Tibial nerve (tissue), 4 donors: ENCODE results near the gene LCN9. TPM values are rescaled to one million over a fixed set of nuclear protein-coding genes. Genes with fewer than 3 reads are reported as not detected.

Source experiments
- DNase-seq, 2 donors: peaks; one replicate each; pipeline ENCODE4 v3.0.0-alpha.2; 2019; ENCODE audit warnings: low spot score in 2 of 2
- H3K27ac ChIP-seq, 4 donors: fragments of 200-600 bp; sonication (generic) in 3 of 4; one replicate each; pipeline ENCODE4 v1.5.1; 2017 to 2019; ENCODE audit warnings: mild to moderate bottlenecking in 1 of 4
- H3K27me3 ChIP-seq, 2 donors: fragments of 200-600 bp; sonication (generic) in 1 of 2; one replicate each; pipeline versions ENCODE4 v1.5.1 to v1.6.0; 2017 to 2019
- H3K36me3 ChIP-seq, 3 donors: fragments of 200-600 bp; sonication (generic); one replicate each; pipeline ENCODE4 v1.5.1; 2018 to 2019
- H3K4me1 ChIP-seq, 4 donors: fragments of 200-600 bp; sonication (generic) in 3 of 4; one replicate each; pipeline ENCODE4 v1.5.1; 2017 to 2019
- H3K4me3 ChIP-seq, 4 donors: fragments of 200-600 bp; sonication (generic) in 3 of 4; one replicate each; pipeline ENCODE4 v1.5.1; 2017 to 2019; ENCODE audit warnings: mild to moderate bottlenecking in 1 of 4, moderate library complexity in 1 of 4
- H3K9me3 ChIP-seq, 4 donors: fragments of 200-600 bp; sonication (generic) in 3 of 4; one replicate each; pipeline ENCODE4 v1.5.1; 2017 to 2019
- EP300 ChIP-seq, 2 donors: sonication (generic); formaldehyde crosslinking; IDR thresholded peaks; one replicate each; pipeline ENCODE4 v1.6.1; 2017; ENCODE audit warnings: antibody characterized with exemption in 2 of 2, mild to moderate bottlenecking in 1 of 2
- POLR2A ChIP-seq, 2 donors: fragments of 450-650 bp; IDR thresholded peaks; one replicate each; pipeline ENCODE4 v1.6.1; 2017; ENCODE audit warnings: antibody characterized with exemption in 2 of 2, mild to moderate bottlenecking in 2 of 2, moderate library complexity in 2 of 2
- WGBS, 2 donors: methylation state at CpG; one replicate each; pipeline ENCODE4 v1.1.5; 2018; 5-methylcytosine and 5-hydroxymethylcytosine counted together
- total RNA-seq, 4 donors: library from RNA; depleted of rRNA; stranded (reverse); fragments of >200 nt; gene quantifications; one replicate each; pipeline ENCODE4 v1.1.0, GENCODE V29; 2016
- TF ChIP-seq, protein P1 (sequence below), 5 experiments: fragments of 200-600 bp in 3 of 5; fragments of 450-650 bp in 2 of 5; sonication (generic) in 3 of 5; IDR thresholded peaks; one replicate each; pipeline ENCODE4 v1.5.1; 2016 to 2019; ENCODE audit warnings: antibody characterized with exemption in 5 of 5, mild to moderate bottlenecking in 3 of 5, moderate library complexity in 2 of 5

The LCN9 gene
- total RNA-seq, 4 donors from 2014 or later: not detected

DNA sequence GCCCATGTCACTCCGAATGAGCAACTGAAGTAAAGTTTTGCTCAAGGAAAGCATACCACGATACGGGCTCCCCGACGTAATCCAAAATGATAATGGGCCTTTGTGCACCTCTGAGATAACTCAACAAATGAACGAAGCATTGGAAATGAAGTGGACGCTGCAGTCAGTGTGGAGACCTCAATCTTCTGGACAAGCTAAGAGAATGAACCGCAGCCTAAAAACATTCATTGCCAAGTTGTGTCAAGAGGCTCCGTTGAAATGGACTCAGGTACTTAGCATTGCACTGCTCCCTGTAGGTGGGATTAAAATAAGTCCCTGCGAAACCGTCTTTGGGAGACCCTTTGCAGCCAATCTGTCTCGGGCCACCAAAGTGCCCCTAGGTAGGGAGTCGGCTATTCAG lies 3.9 kb upstream of the LCN9 start:
- H3K27ac ChIP-seq: no peak overlapping the region
- no peak for DNase-seq
- no peak overlapping the region for H3K4me3 ChIP-seq
- no peaks in the 10 kb centered on the region for H3K4me1 ChIP-seq
- TF ChIP-seq, protein P1, sequence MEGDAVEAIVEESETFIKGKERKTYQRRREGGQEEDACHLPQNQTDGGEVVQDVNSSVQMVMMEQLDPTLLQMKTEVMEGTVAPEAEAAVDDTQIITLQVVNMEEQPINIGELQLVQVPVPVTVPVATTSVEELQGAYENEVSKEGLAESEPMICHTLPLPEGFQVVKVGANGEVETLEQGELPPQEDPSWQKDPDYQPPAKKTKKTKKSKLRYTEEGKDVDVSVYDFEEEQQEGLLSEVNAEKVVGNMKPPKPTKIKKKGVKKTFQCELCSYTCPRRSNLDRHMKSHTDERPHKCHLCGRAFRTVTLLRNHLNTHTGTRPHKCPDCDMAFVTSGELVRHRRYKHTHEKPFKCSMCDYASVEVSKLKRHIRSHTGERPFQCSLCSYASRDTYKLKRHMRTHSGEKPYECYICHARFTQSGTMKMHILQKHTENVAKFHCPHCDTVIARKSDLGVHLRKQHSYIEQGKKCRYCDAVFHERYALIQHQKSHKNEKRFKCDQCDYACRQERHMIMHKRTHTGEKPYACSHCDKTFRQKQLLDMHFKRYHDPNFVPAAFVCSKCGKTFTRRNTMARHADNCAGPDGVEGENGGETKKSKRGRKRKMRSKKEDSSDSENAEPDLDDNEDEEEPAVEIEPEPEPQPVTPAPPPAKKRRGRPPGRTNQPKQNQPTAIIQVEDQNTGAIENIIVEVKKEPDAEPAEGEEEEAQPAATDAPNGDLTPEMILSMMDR (IDR thresholded peaks at IDR 0.05): no peak
- TF ChIP-seq POLR2A (IDR thresholded peaks at IDR 0.05) (no peak), EP300 (IDR thresholded peaks at IDR 0.05) (no peak)
- H3K36me3 ChIP-seq: no peaks in the 10 kb centered on the region
- H3K27me3 ChIP-seq: peaks cover 0 to 8% of the 10 kb centered on the region in 2 donors
- H3K9me3 ChIP-seq: no peaks in the 10 kb centered on the region
- 85 to 91% methylated on average over 13 of the region's 13 CpGs for WGBS, 2 donors

DNA sequence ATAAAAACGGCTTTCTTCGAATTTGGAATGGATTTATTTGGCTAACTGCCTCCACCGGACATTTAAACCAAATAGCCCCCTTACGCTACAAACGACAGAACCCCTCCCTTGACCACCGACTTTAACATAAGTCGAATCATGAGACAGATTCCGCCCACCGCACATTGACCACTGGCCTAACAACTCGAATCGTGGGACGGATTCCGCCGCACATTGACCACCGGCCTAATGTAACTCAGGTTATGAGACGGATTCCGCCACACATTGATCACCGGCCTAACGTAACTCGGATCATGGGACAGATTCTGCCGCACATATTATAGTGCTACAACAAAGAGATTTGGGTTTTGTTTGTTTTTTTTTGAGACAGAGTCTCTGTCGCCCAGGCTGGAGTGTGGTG lies 2.7 kb upstream of the LCN9 start:
- Histone ChIP-seq H3K9me3 (no peaks in the 10 kb centered on the region), H3K27ac (no peak overlapping the region), H3K4me1 (no peaks in the 10 kb centered on the region), H3K36me3 (no peaks in the 10 kb centered on the region), H3K4me3 (no peak overlapping the region), H3K27me3 (peaks cover 0 to 3% of the 10 kb centered on the region in 2 donors)
- no peak for DNase-seq
- TF ChIP-seq, protein P1 (IDR thresholded peaks at IDR 0.05): no peak
- TF ChIP-seq EP300 (IDR thresholded peaks at IDR 0.05) (no peak), POLR2A (IDR thresholded peaks at IDR 0.05) (no peak)
- 90 to 95% methylated on average over 22 of the region's 22 CpGs for WGBS, 2 donors

DNA sequence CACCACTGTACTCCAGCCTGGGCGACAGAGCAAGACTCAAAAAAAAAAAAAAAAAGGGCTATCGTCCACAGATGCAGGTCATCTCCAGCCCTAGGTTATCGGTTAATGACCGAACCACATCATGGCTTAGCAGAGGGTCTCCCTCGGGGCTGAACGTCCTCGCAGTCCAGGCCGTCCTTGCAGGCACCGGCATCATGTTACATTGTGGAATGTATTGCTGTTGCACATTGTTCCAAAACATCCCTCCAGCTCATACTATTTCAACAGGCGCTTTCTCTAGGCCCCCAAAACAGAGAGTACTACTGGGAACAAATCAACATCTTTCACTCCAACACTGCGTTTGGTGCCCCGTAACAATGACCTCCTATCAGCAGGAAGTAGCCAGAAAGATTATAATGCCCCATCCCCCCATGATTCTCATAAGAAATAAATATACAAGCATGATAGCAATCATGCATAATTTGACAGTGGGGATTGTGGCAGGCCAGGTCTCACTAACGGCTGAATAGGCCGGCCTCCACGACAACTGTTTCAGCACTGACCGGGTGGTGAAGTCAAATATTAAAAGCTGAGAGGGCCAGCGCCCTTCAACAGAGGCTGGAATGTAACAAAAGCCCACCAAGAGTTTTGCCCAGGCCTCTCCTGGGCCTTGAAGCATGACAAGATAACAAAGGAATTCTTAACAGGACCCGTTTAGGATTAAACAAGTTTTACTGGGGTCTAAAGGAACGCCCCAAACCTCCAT lies 1.1 kb upstream of the LCN9 start:
- Histone ChIP-seq H3K4me1 (no peaks in the 10 kb centered on the region), H3K36me3 (no peaks in the 10 kb centered on the region), H3K27me3 (no peaks in the 10 kb centered on the region), H3K9me3 (no peaks in the 10 kb centered on the region), H3K4me3 (no peak overlapping the region), H3K27ac (no peak overlapping the region)
- TF ChIP-seq, protein P1 (IDR thresholded peaks at IDR 0.05): no peak
- TF ChIP-seq POLR2A (IDR thresholded peaks at IDR 0.05): no peak
- TF ChIP-seq EP300 (IDR thresholded peaks at IDR 0.05): no peak
- 36 to 49% methylated on average over 19 of the region's 19 CpGs for WGBS, 2 donors
- DNase-seq: no peak

DNA sequence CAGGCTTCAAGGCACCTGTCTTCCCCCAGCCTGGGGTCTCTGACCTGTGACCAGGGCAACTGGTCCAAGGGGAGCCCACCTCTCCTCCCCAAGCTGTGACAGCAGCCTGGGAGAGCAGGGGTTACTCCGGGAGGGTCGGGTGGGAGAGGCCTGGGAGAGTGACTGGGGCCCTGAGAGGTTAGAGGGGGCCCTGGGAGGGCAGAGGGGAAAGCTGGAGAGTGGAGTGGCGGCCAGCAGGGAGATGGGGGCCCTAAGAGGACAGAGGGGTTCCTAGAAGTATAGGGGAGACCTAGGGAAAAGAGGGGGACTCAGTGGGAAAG lies 302 bp downstream of the LCN9 start:
- no peak for TF ChIP-seq POLR2A (IDR thresholded peaks at IDR 0.05)
- TF ChIP-seq, protein P1 (IDR thresholded peaks at IDR 0.05): no peak
- TF ChIP-seq EP300 (IDR thresholded peaks at IDR 0.05): no peak
- H3K27ac ChIP-seq: no peak overlapping the region
- DNase-seq: no peak
- H3K4me3 ChIP-seq: no peak overlapping the region
- no peaks in the 10 kb centered on the region for H3K4me1 ChIP-seq
- WGBS, 2 donors: 54 to 55% methylated on average over 3 of the region's 3 CpGs
- H3K36me3 ChIP-seq: no peaks in the 10 kb centered on the region
- H3K27me3 ChIP-seq: no peaks in the 10 kb centered on the region
- H3K9me3 ChIP-seq: peaks cover 0 to 1% (median 0%) of the 10 kb centered on the region in 4 donors

DNA sequence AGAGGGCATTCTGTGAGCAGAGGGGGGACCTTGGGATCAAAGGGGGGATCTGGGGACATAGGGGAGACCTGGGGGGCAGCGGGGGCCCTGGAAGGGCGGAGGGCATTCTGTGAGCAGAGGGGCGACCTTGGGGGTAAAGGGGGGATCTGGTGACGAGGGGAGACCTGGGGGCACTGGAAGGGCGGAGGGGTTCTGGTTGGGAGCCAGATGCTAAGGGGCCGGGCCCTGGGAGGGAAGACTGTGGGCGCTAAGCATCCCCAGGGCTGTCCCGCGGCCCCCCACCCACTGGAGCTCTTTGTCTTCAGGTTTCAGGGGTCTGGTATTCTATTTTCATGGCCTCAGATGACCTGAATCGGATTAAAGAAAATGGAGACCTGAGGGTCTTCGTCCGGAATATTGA lies 748 bp downstream of the LCN9 start:
- Histone ChIP-seq H3K27ac (no peak overlapping the region), H3K27me3 (no peaks in the 10 kb centered on the region), H3K4me1 (no peaks in the 10 kb centered on the region), H3K4me3 (no peak overlapping the region), H3K9me3 (peaks cover 0 to 6% (median 0%) of the 10 kb centered on the region in 4 donors), H3K36me3 (no peaks in the 10 kb centered on the region)
- WGBS, 2 donors: 86 to 87% methylated on average over 12 of the region's 12 CpGs
- no peak for TF ChIP-seq POLR2A (IDR thresholded peaks at IDR 0.05)
- TF ChIP-seq, protein P1 (IDR thresholded peaks at IDR 0.05): no peak
- no peak for TF ChIP-seq EP300 (IDR thresholded peaks at IDR 0.05)
- no peak for DNase-seq
